ENCODE results near the gene BRAT1. TPM values are rescaled to one million over a fixed set of nuclear protein-coding genes. Genes with fewer than 3 reads are reported as not detected.
A peak's percentile ranks its signal among the peaks of the same experiment; 100 is the strongest.

BRAT1 gene
- total RNA-seq: 10 to 100 TPM; 15.5 to 28.3 (median 22.8) TPM

- WGBS, 2 donors: 0 to 3% methylated on average over 8 of the region's 79 CpGs
- Histone ChIP-seq H3K9me3 (no peaks in the 10 kb centered on the region), H3K27ac (peak within 1 kb of the TSS; percentile 95 to 98 (median 97)), H3K4me3 (peak within 1 kb of the TSS; percentile 75 to 99 (median 83)), H3K4me1 (peaks cover 24 to 73% (median 41%) of the 10 kb centered on the region in 3 donors), H3K36me3 (peaks cover 0 to 20% (median 0%) of the 10 kb centered on the region in 3 donors), H3K27me3 (no peaks in the 10 kb centered on the region)
- intact Hi-C loops (cut with DNase I): no loop called here
- TF ChIP-seq POLR2A (IDR thresholded peaks at IDR 0.05) (peak in 2 of 4 donors; percentile 56 to 77), CTCF (IDR thresholded peaks at IDR 0.05) (peak in 3 of 6 experiments; percentile 15 to 42 (median 28))
- DNase-seq: peak; percentile 88
These were observed at the start of gene BRAT1 for GRCh38 chr7:2555121-2556052. TSS of gene BRAT1 (minus strand) at chr7:2555524. CDS start at chr7:2554431, 1,093 bp downstream.

GRCh38 chr7:2604608-2605174 is 49.4 kb upstream of the BRAT1 start:
- Histone ChIP-seq H3K27me3 (no peaks in the 10 kb centered on the region), H3K36me3 (peaks cover 0 to 43% (median 0%) of the 10 kb centered on the region in 3 donors), H3K4me1 (peaks cover 0 to 25% (median 6%) of the 10 kb centered on the region in 3 donors), H3K9me3 (no peaks in the 10 kb centered on the region), H3K4me3 (no peak overlapping the region), H3K27ac (no peak overlapping the region)
- TF ChIP-seq POLR2A (IDR thresholded peaks at IDR 0.05): no peak
- no peak for TF ChIP-seq CTCF (IDR thresholded peaks at IDR 0.05)
- intact Hi-C loops (cut with DNase I): no loop called here
- WGBS, 2 donors: 79 to 87% methylated on average over 4 to 14 of the region's 29 CpGs
- no peak for DNase-seq

GRCh38 chr7:2603044-2603965 is 48.0 kb upstream of the BRAT1 start:
- WGBS, 2 donors: 84 to 92% methylated on average over 9 to 17 of the region's 35 CpGs
- intact Hi-C loops (cut with DNase I): no loop called here

GRCh38 chr7:2602406-2603043 is 47.2 kb upstream of the BRAT1 start:
- H3K27me3 ChIP-seq: no peaks in the 10 kb centered on the region
- H3K9me3 ChIP-seq: no peaks in the 10 kb centered on the region
- H3K4me1 ChIP-seq: peaks cover 0 to 13% (median 6%) of the 10 kb centered on the region in 3 donors
- intact Hi-C loops (cut with DNase I): no loop called here
- H3K27ac ChIP-seq: no peak overlapping the region
- no peak overlapping the region for H3K4me3 ChIP-seq
- peaks cover 0 to 65% (median 5%) of the 10 kb centered on the region in 3 donors for H3K36me3 ChIP-seq
- WGBS, 2 donors: 78 to 87% methylated on average over 10 to 18 of the region's 19 CpGs
- DNase-seq: no peak
- TF ChIP-seq CTCF (IDR thresholded peaks at IDR 0.05) (no peak), POLR2A (IDR thresholded peaks at IDR 0.05) (no peak)

More at GRCh38 chr7:2603044-2603965, 48.0 kb upstream of the BRAT1 start:
- Histone ChIP-seq H3K4me1 (peaks cover 0 to 21% (median 6%) of the 10 kb centered on the region in 3 donors), H3K27ac (no peak overlapping the region), H3K36me3 (peaks cover 0 to 57% (median 4%) of the 10 kb centered on the region in 3 donors), H3K9me3 (no peaks in the 10 kb centered on the region), H3K27me3 (no peaks in the 10 kb centered on the region), H3K4me3 (no peak overlapping the region)
- no peak for TF ChIP-seq CTCF (IDR thresholded peaks at IDR 0.05)
- TF ChIP-seq POLR2A (IDR thresholded peaks at IDR 0.05): no peak
- no peak for DNase-seq
